Uterus (tissue), 2 donors: ENCODE data around the gene RNASE2.

Source experiments
- POLR2A ChIP-seq, 2 donors: fragments of 450-650 bp; IDR thresholded peaks; one replicate each; pipeline ENCODE4 v1.6.1; 2016; ENCODE audit warnings: antibody characterized with exemption in 2 of 2, mild to moderate bottlenecking in 1 of 2, moderate library complexity in 1 of 2
- TF ChIP-seq, protein P1 (sequence below), 4 experiments: fragments of 200-600 bp in 2 of 4; fragments of 450-650 bp in 2 of 4; sonication (generic) in 2 of 4; IDR thresholded peaks; one replicate each; pipeline ENCODE4 v1.5.1; 2016 to 2019; ENCODE audit warnings: antibody characterized with exemption in 4 of 4, mild to moderate bottlenecking in 2 of 4, moderate library complexity in 1 of 4

DNA sequence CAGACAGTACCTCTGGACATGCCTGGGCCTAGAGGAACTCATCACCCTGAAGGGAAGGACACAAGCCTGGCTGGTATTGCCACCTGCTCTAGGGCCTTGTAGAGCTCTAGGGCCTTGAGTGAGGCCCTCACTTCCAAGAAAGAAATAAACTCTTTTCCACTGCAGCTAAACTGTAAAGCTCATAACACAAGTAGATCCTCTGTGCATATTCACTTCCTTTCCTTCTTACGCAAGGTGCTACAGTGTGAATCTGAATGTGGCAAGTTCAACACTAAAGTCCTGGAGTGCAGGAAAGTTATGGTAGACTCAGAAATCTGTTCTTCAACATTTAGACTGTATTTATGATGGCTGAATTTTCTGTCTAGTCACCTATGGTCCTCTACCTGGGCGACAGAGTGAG is 49.6 kb upstream of the RNASE2 start:
- TF ChIP-seq, protein P1, sequence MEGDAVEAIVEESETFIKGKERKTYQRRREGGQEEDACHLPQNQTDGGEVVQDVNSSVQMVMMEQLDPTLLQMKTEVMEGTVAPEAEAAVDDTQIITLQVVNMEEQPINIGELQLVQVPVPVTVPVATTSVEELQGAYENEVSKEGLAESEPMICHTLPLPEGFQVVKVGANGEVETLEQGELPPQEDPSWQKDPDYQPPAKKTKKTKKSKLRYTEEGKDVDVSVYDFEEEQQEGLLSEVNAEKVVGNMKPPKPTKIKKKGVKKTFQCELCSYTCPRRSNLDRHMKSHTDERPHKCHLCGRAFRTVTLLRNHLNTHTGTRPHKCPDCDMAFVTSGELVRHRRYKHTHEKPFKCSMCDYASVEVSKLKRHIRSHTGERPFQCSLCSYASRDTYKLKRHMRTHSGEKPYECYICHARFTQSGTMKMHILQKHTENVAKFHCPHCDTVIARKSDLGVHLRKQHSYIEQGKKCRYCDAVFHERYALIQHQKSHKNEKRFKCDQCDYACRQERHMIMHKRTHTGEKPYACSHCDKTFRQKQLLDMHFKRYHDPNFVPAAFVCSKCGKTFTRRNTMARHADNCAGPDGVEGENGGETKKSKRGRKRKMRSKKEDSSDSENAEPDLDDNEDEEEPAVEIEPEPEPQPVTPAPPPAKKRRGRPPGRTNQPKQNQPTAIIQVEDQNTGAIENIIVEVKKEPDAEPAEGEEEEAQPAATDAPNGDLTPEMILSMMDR (IDR thresholded peaks at IDR 0.05) = no peak
- TF ChIP-seq POLR2A (IDR thresholded peaks at IDR 0.05) = no peak
